ENCODE results near the gene CNOT2. TPM values are rescaled to one million over a fixed set of nuclear protein-coding genes. Genes with fewer than 3 reads are reported as not detected.

Gene CNOT2
- total RNA-seq, 2 donors from 2014 or later, result 57.2 to 142 TPM

- no peaks in the 10 kb centered on the region for H3K36me3 ChIP-seq
- TF ChIP-seq POLR2AphosphoS5 (IDR thresholded peaks at IDR 0.05) (no peak), POLR2A (IDR thresholded peaks at IDR 0.05) (no peak), CTCF (IDR thresholded peaks at IDR 0.05) (no peak)
- no peaks in the 10 kb centered on the region for H3K4me1 ChIP-seq (replicated peaks)
- no peaks in the 10 kb centered on the region for H3K9me3 ChIP-seq
- no peak overlapping the region for H3K4me3 ChIP-seq
- no peaks in the 10 kb centered on the region for H3K27me3 ChIP-seq (replicated peaks; ENCODE audit: insufficient read depth)
- WGBS, result 92% methylated on average over 5 of the region's 5 CpGs
- intact Hi-C loops (cut with DNase I), result no loop called here
- no peak overlapping the region for H3K27ac ChIP-seq
- DNase-seq (ENCODE audit: low spot score), result no peak
Measured at GRCh38 chr12:70305794-70306193, 62.6 kb downstream of the CNOT2 start.

GRCh38 chr12:70306676-70307075, 63.4 kb downstream of the CNOT2 start:
- Histone ChIP-seq H3K9me3 (no peaks in the 10 kb centered on the region), H3K4me3 (no peak overlapping the region), H3K27ac (no peak overlapping the region), H3K4me1 (replicated peaks) (no peaks in the 10 kb centered on the region), H3K27me3 (replicated peaks; ENCODE audit: insufficient read depth) (no peaks in the 10 kb centered on the region), H3K36me3 (no peaks in the 10 kb centered on the region)
- intact Hi-C loops (cut with DNase I), result no loop called here
- no peak for DNase-seq (ENCODE audit: low spot score)
- WGBS, result 74% methylated on average over 3 of the region's 3 CpGs
- no peak for TF ChIP-seq POLR2AphosphoS5 (IDR thresholded peaks at IDR 0.05)
- no peak for TF ChIP-seq CTCF (IDR thresholded peaks at IDR 0.05)
- no peak for TF ChIP-seq POLR2A (IDR thresholded peaks at IDR 0.05)

GRCh38 chr12:70307868-70308267, 64.6 kb downstream of the CNOT2 start:
- WGBS, result 96% methylated on average over 4 of the region's 4 CpGs
- Histone ChIP-seq H3K4me3 (no peak overlapping the region), H3K27me3 (replicated peaks; ENCODE audit: insufficient read depth) (no peaks in the 10 kb centered on the region), H3K9me3 (no peaks in the 10 kb centered on the region), H3K4me1 (replicated peaks) (no peaks in the 10 kb centered on the region), H3K27ac (no peak overlapping the region), H3K36me3 (no peaks in the 10 kb centered on the region)
- DNase-seq (ENCODE audit: low spot score), result no peak
- TF ChIP-seq POLR2AphosphoS5 (IDR thresholded peaks at IDR 0.05) (no peak), POLR2A (IDR thresholded peaks at IDR 0.05) (no peak), CTCF (IDR thresholded peaks at IDR 0.05) (no peak)
- intact Hi-C loops (cut with DNase I), result no loop called here

GRCh38 chr12:70309348-70309747, 66.1 kb downstream of the CNOT2 start:
- WGBS, result 94% methylated on average over 2 of the region's 2 CpGs
- intact Hi-C loops (cut with DNase I), result no loop called here
- no peaks in the 10 kb centered on the region for H3K4me1 ChIP-seq (replicated peaks)
- H3K4me3 ChIP-seq, result no peak overlapping the region
- no peaks in the 10 kb centered on the region for H3K36me3 ChIP-seq
- H3K27me3 ChIP-seq (replicated peaks; ENCODE audit: insufficient read depth), result no peaks in the 10 kb centered on the region
- TF ChIP-seq POLR2AphosphoS5 (IDR thresholded peaks at IDR 0.05), result no peak
- TF ChIP-seq CTCF (IDR thresholded peaks at IDR 0.05), result no peak
- TF ChIP-seq POLR2A (IDR thresholded peaks at IDR 0.05), result no peak
- H3K9me3 ChIP-seq, result no peaks in the 10 kb centered on the region
- no peak for DNase-seq (ENCODE audit: low spot score)
- H3K27ac ChIP-seq, result no peak overlapping the region

GRCh38 chr12:70314145-70314544, 70.9 kb downstream of the CNOT2 start:
- TF ChIP-seq CTCF (IDR thresholded peaks at IDR 0.05), result no peak
- TF ChIP-seq POLR2A (IDR thresholded peaks at IDR 0.05), result no peak
- TF ChIP-seq POLR2AphosphoS5 (IDR thresholded peaks at IDR 0.05), result no peak

More at GRCh38 chr12:70314145-70314544, 70.9 kb downstream of the CNOT2 start:
- no peak for DNase-seq (ENCODE audit: low spot score)
- Histone ChIP-seq H3K9me3 (no peaks in the 10 kb centered on the region), H3K27me3 (replicated peaks; ENCODE audit: insufficient read depth) (no peaks in the 10 kb centered on the region), H3K27ac (no peak overlapping the region), H3K36me3 (no peaks in the 10 kb centered on the region), H3K4me3 (no peak overlapping the region), H3K4me1 (replicated peaks) (no peaks in the 10 kb centered on the region)
- intact Hi-C loops (cut with DNase I), result no loop called here
